Adrenal gland (tissue), 12 donors: Measurements from ENCODE around the gene DIP2C. TPM values are rescaled to one million over a fixed set of nuclear protein-coding genes. Genes with fewer than 3 reads are reported as not detected.

ENCODE experiments used
- DNase-seq, 7 donors: peaks; one replicate each; pipeline ENCODE4 v3.0.0-alpha.2; 2019 to 2020
- H3K27ac ChIP-seq, 5 donors: fragments of 200-600 bp; sonication (generic) in 4 of 5; 1 replicate in 3 of 5; 2 replicates in 2 of 5; pipeline versions ENCODE4 v1.5.1 to v1.8.0; 2016 to 2020; ENCODE audit warnings: mild to moderate bottlenecking in 1 of 5
- H3K27me3 ChIP-seq: fragments of 200-600 bp; 2 replicates; pipeline ENCODE4 v1.8.0; 2021
- H3K36me3 ChIP-seq, 2 donors: fragments of 200-600 bp; replicated peaks in 1 of 2; 1 replicate in 1 of 2; 2 replicates in 1 of 2; pipeline versions ENCODE4 v1.5.1 to v1.8.0; 2018 to 2022
- H3K4me1 ChIP-seq, 2 donors: fragments of 200-600 bp; replicated peaks in 1 of 2; 1 replicate in 1 of 2; 2 replicates in 1 of 2; pipeline versions ENCODE4 v1.5.1 to v1.8.0; 2018 to 2021
- H3K4me3 ChIP-seq, 4 donors: fragments of 200-600 bp; sonication (generic) in 3 of 4; one replicate each; pipeline ENCODE4 v1.5.1; 2016 to 2018
- H3K9me3 ChIP-seq, 3 donors: fragments of 200-600 bp; sonication (generic) in 1 of 3; replicated peaks in 1 of 3; 1 replicate in 2 of 3; 2 replicates in 1 of 3; pipeline versions ENCODE4 v1.5.1 to v1.8.0; 2016 to 2021
- POLR2A ChIP-seq, 2 donors: fragments of 450-650 bp; IDR thresholded peaks; one replicate each; pipeline ENCODE4 v1.6.1; 2017; ENCODE audit warnings: antibody characterized with exemption in 2 of 2, mild to moderate bottlenecking in 2 of 2, moderate library complexity in 1 of 2
- WGBS, 4 donors: extraction: QIAGEN DNeasy Blood & Tissue Kit in 2 of 4; methylation state at CpG; one replicate each; pipeline versions ENCODE4 v1.1.5 to v1.1.7; 2013 to 2017; 5-methylcytosine and 5-hydroxymethylcytosine counted together
- intact Hi-C, 2 donors: fragments of 100-400 bp; cut with DNase I; formaldehyde crosslinking; loops; one replicate each; pipeline versions ENCODE4 v1.14.1 to v1.15.0; 2022 to 2023
- polyA plus RNA-seq, 3 donors: library from polyadenylated mRNA; stranded (reverse); fragments of 200-250 nt in 2 of 3; fragments of 350-450 nt in 1 of 3; fragmentation: Illumina TruSeq in 1 of 3; extraction: RNeasy Lipid Tissue Mini Kit (QIAGEN cat#74804) in 1 of 3; gene quantifications; one replicate each; pipeline ENCODE4 v1.2.3, GENCODE V29; 2013 to 2014
- total RNA-seq, 9 donors: library from RNA; depleted of rRNA in 4 of 9; stranded (reverse); fragments of >200 nt in 4 of 9; fragments of 120-200 nt in 1 of 9; fragmentation: NEBNext Ultra II Directional in 1 of 9; extraction: Animal tissue kit (Norgen Biotek cat#: 25700) in 1 of 9; gene quantifications; one replicate each; pipeline versions ENCODE4 v1.1.0 to v1.2.4, GENCODE V29; 2013 to 2023
- TF ChIP-seq, protein P1 (sequence below), 6 experiments: fragments of 450-650 bp in 4 of 6; fragments of 200-600 bp in 2 of 6; sonication (generic) in 1 of 6; IDR thresholded peaks; 1 replicate in 5 of 6; 2 replicates in 1 of 6; pipeline versions ENCODE4 v1.5.1 to v1.8.0; 2016 to 2021; ENCODE audit warnings: antibody characterized with exemption in 6 of 6, mild to moderate bottlenecking in 2 of 6, moderate library complexity in 1 of 6
- donor health status: healthy with polysubstance abuse.
- donor health status: Bipolar disorder and iron deficiency.
- donor health status: DM: yes; HTN: yes; CAD: no.
- donor health status: DM: no; HTN: no; CAD: no.
- donor health status: DM: no; HTN: no; CAD: no.
- donor health status: DM: yes; HTN: yes; CAD: no.

DIP2C gene
- total and polyA plus RNA-seq, 12 donors: 4.8 to 23.9 (median 19.7) TPM

DNA sequence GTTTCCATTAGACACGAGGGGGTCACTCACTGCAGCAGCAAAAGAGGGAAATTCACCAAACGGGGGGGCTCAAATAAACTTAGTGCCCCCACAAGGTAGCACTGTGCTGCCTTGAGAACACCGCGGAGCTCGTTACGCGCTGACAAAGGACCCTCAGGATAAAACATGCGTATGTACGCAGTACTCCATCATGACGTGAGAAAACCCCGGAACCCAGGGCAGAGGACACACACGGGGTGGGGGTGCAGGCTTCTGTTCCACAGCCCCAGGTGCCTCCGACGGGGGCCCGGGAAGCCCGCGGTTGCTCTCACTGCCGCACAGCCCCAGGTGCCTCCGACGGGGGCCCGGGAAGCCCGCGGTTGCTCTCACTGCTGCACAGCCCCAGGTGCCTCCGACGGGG is 321.8 kb downstream of the DIP2C start:
- TF ChIP-seq, protein P1, sequence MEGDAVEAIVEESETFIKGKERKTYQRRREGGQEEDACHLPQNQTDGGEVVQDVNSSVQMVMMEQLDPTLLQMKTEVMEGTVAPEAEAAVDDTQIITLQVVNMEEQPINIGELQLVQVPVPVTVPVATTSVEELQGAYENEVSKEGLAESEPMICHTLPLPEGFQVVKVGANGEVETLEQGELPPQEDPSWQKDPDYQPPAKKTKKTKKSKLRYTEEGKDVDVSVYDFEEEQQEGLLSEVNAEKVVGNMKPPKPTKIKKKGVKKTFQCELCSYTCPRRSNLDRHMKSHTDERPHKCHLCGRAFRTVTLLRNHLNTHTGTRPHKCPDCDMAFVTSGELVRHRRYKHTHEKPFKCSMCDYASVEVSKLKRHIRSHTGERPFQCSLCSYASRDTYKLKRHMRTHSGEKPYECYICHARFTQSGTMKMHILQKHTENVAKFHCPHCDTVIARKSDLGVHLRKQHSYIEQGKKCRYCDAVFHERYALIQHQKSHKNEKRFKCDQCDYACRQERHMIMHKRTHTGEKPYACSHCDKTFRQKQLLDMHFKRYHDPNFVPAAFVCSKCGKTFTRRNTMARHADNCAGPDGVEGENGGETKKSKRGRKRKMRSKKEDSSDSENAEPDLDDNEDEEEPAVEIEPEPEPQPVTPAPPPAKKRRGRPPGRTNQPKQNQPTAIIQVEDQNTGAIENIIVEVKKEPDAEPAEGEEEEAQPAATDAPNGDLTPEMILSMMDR (IDR thresholded peaks at IDR 0.05): no peak
- TF ChIP-seq POLR2A (IDR thresholded peaks at IDR 0.05): no peak
- Histone ChIP-seq H3K27ac (no peak overlapping the region), H3K27me3 (no peaks in the 10 kb centered on the region), H3K4me1 (no peaks in the 10 kb centered on the region), H3K36me3 (peaks cover 0 to 47% of the 10 kb centered on the region in 2 donors), H3K9me3 (no peaks in the 10 kb centered on the region), H3K4me3 (no peak overlapping the region)
- no peak for DNase-seq
- intact Hi-C loops: no loop called here
- 89 to 97% (median 94%) methylated on average over 12 to 18 of the region's 25 CpGs for WGBS, 4 donors

DNA sequence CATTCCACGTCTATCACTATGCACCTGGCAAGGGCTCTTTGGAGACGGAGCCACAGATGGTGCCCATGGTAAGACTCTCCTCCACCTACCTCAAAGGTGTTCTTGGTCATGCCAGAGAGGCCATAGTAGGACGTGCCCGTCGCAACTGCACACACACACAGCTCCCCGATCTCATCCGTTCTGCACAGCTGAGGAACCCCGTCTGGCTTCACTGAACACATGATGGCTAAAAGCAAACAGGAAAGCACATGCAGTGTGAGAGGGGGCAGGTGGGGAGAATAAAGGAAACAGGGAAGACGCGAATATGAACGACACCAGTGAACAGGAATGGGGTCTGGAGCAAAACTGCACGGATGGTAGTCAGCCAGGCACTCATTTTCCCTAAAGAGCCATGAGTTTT is 323.3 kb downstream of the DIP2C start:
- Histone ChIP-seq H3K27ac (no peak overlapping the region), H3K36me3 (peaks cover 0 to 59% of the 10 kb centered on the region in 2 donors), H3K27me3 (no peaks in the 10 kb centered on the region), H3K9me3 (no peaks in the 10 kb centered on the region), H3K4me3 (no peak overlapping the region), H3K4me1 (peaks cover 0 to 9% of the 10 kb centered on the region in 2 donors)
- TF ChIP-seq POLR2A (IDR thresholded peaks at IDR 0.05): no peak
- TF ChIP-seq, protein P1 (IDR thresholded peaks at IDR 0.05): no peak
- 91 to 97% (median 96%) methylated on average over 12 of the region's 12 CpGs for WGBS, 4 donors
- DNase-seq: no peak
- intact Hi-C loops: no loop called here

DNA sequence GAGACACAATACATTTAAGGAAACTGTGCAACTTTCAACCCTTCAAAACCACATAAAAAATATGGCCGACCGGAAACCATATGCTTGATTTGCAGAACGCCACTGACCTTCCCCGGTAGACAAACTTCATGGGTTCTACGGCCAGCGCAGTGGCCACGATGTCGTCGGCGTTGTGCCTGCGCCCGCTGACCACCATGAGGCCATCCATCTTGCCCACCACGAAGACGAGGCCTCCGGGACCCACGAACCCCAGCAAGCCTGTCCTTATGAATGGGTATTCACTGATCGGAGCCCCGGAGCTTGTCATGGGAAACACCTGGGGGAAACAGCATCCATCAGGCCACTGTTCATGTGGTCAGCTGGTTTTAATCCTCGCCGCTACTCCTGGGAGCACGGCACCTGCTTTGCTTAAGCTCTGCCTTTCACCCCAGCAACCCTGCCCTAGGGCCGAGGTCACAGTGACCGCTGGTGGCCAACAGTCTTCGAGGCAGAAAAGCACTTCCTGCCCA is 325.1 kb downstream of the DIP2C start:
- no peak for DNase-seq
- H3K4me3 ChIP-seq: no peak overlapping the region
- no peak for TF ChIP-seq POLR2A (IDR thresholded peaks at IDR 0.05)
- TF ChIP-seq, protein P1 (IDR thresholded peaks at IDR 0.05): no peak
- no peak overlapping the region for H3K27ac ChIP-seq
- H3K36me3 ChIP-seq: peaks cover 0 to 59% of the 10 kb centered on the region in 2 donors
- no peaks in the 10 kb centered on the region for H3K9me3 ChIP-seq
- intact Hi-C loops: no loop called here
- WGBS, 4 donors: 95 to 98% (median 97%) methylated on average over 20 to 24 of the region's 24 CpGs
- H3K4me1 ChIP-seq: peaks cover 0 to 10% of the 10 kb centered on the region in 2 donors
- H3K27me3 ChIP-seq: no peaks in the 10 kb centered on the region

DNA sequence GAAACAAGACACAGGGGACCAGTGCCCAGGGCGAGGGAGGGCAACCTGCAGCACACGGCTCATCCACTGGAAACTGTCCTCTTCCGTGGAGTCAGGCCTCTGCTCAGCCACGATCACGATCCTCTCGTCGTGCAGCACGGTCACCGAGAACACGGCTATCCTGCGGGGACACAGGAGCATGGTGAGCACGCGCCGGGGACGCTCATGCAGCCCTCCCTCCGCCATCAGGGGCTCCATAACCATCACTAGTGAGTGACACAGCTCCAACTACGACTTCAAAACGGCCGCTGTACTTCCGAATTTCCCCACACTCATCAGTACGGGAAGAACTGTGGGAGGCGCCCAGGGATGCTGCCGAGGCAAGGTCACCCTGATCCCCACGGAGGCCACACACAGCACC is 326.3 kb downstream of the DIP2C start:
- Histone ChIP-seq H3K4me1 (peaks cover 0 to 10% of the 10 kb centered on the region in 2 donors), H3K27me3 (no peaks in the 10 kb centered on the region), H3K36me3 (peaks cover 0 to 48% of the 10 kb centered on the region in 2 donors), H3K9me3 (no peaks in the 10 kb centered on the region), H3K27ac (no peak overlapping the region), H3K4me3 (no peak overlapping the region)
- WGBS, 4 donors: 92 to 97% (median 94%) methylated on average over 17 to 24 of the region's 24 CpGs
- no peak for DNase-seq
- intact Hi-C loops: no loop called here
- TF ChIP-seq, protein P1 (IDR thresholded peaks at IDR 0.05): no peak
- no peak for TF ChIP-seq POLR2A (IDR thresholded peaks at IDR 0.05)
